HepG2 (cell line): ENCODE results near the gene SIGLEC7. TPM values are rescaled to one million over a fixed set of nuclear protein-coding genes. Genes with fewer than 3 reads are reported as not detected.

ENCODE experiments used
- ATAC-seq: fragments of 200-7000 bp; cut with Tn5 transposase; 3 replicates; pipeline ENCODE4 v1.9.1; 2020; ENCODE audit warnings: mild to moderate bottlenecking, moderate library complexity
- BruUV-seq: library from RNA; stranded (reverse); fragments of 400-500 nt; replicated peaks from 2 replicates; lab custom pipeline; 2021; lab: Mats Ljungman, UMichigan
- CTCF ChIA-PET: fragments of 300-600 bp; formaldehyde crosslinking; extraction: SDS; loops from one replicate; lab custom pipeline; 2021; ENCODE audit warnings: low total read pairs, inconsistent platforms, low intra/inter-chr PET ratio; lab: Yijun Ruan, JAX
- POLR2A ChIA-PET: fragments of 350-600 bp; sonication (Branson Sonifier 250); formaldehyde crosslinking; loops from one replicate; lab custom pipeline; 2020; ENCODE audit warnings: antibody characterized with exemption, inconsistent platforms; lab: Yijun Ruan, JAX
- DNase-seq: peaks from one replicate; pipeline ENCODE4 v3.0.0-alpha.2; 2015; ENCODE audit warnings: low spot score
- FAIRE-seq: peaks from 3 replicates; lab custom pipeline; 2011; peaks lifted over from hg19 to GRCh38; lab: Jason Lieb, UNC
- H2AFZ ChIP-seq: one replicate; pipeline ENCODE4 v1.6.1; 2011; ENCODE audit warnings: low read length, inconsistent platforms
- H3K27ac ChIP-seq: fragments of 300-600 bp; 3 replicates; pipeline ENCODE4 v1.8.0; 2011; ENCODE audit warnings: mixed run types, mild to moderate bottlenecking, mixed read lengths, low read length, inconsistent platforms; ENCODE audit not compliant: insufficient read depth; ENCODE audit errors: extremely low read length
- H3K27me3 ChIP-seq, 2 experiments: fragments of 200-600 bp in 1 of 2; 2 replicates in 1 of 2; 3 replicates in 1 of 2; pipeline versions ENCODE4 v1.6.0 to v1.8.0; 2011; ENCODE audit warnings: low read length in 2 of 2, mild to moderate bottlenecking in 2 of 2, moderate library complexity in 2 of 2, inconsistent platforms in 1 of 2; ENCODE audit not compliant: insufficient read depth in 2 of 2, control insufficient read depth in 1 of 2
- H3K36me3 ChIP-seq, 2 experiments: fragments of 200-600 bp in 1 of 2; replicated peaks in 1 of 2; 2 replicates in 1 of 2; 3 replicates in 1 of 2; pipeline versions ENCODE4 v1.5.1 to v1.8.0; 2011; ENCODE audit warnings: low read length in 2 of 2, inconsistent platforms in 1 of 2; ENCODE audit not compliant: insufficient read depth in 2 of 2, control insufficient read depth in 1 of 2
- H3K4me1 ChIP-seq: 2 replicates; pipeline ENCODE4 v1.5.1; 2012; ENCODE audit warnings: low read length, inconsistent platforms; ENCODE audit not compliant: insufficient read depth
- H3K4me2 ChIP-seq: 2 replicates; pipeline ENCODE4 v1.6.0; 2011; ENCODE audit warnings: low read depth, low read length, inconsistent platforms
- H3K4me3 ChIP-seq, 3 experiments: fragments of 200-600 bp in 1 of 3; sonication (generic), shearing (Covaris generic) in 1 of 3; replicated peaks in 1 of 3; 2 replicates each; pipeline ENCODE4 v1.5.1; 2011 to 2016; ENCODE audit warnings: low read length in 3 of 3, inconsistent platforms in 2 of 3, low read depth in 2 of 3, mild to moderate bottlenecking in 2 of 3, control low read depth in 1 of 3, mixed read lengths in 1 of 3; ENCODE audit not compliant: insufficient read depth in 1 of 3
- H3K79me2 ChIP-seq: one replicate; pipeline ENCODE4 v1.6.1; 2011; ENCODE audit warnings: low read length, inconsistent platforms; ENCODE audit not compliant: insufficient read depth
- H3K9ac ChIP-seq: 2 replicates; pipeline ENCODE4 v1.6.0; 2011; ENCODE audit warnings: mild to moderate bottlenecking, low read depth, low read length, inconsistent platforms; ENCODE audit not compliant: insufficient read depth
- H3K9me3 ChIP-seq: 2 replicates; pipeline ENCODE4 v1.5.1; 2012; ENCODE audit warnings: mild to moderate bottlenecking, low read length
- H4K20me1 ChIP-seq: 2 replicates; pipeline ENCODE4 v1.6.0; 2011; ENCODE audit warnings: inconsistent platforms, mild to moderate bottlenecking, low read length, moderate library complexity; ENCODE audit not compliant: insufficient read depth
- NFATC3 ChIP-seq: sonication (generic); formaldehyde crosslinking; IDR thresholded peaks from 2 replicates; pipeline ENCODE4 v1.5.1; 2020; ENCODE audit warnings: mild to moderate bottlenecking, missing genetic modification reagents
- SKIL ChIP-seq: sonication (generic); formaldehyde crosslinking; IDR thresholded peaks from 2 replicates; pipeline ENCODE4 v1.8.0; 2022; ENCODE audit warnings: missing genetic modification reagents, mild to moderate bottlenecking, moderate library complexity, borderline replicate concordance
- SNRNP70 ChIP-seq: fragments of 200-400 bp; formaldehyde crosslinking; IDR thresholded peaks from 2 replicates; pipeline ENCODE4 v1.6.1; 2017; ENCODE audit warnings: mild to moderate bottlenecking, low read depth, low read length, moderate library complexity
- TAF1 ChIP-seq: sonication (generic); formaldehyde crosslinking; IDR thresholded peaks from 2 replicates; pipeline ENCODE4 v1.4.0; 2020; ENCODE audit warnings: missing genetic modification reagents
- YEATS4 ChIP-seq: sonication (generic); formaldehyde crosslinking; IDR thresholded peaks from 2 replicates; pipeline ENCODE4 v1.4.0; 2020; ENCODE audit warnings: missing genetic modification reagents, borderline replicate concordance
- ZBTB3 ChIP-seq: sonication (generic); formaldehyde crosslinking; IDR thresholded peaks from 2 replicates; pipeline ENCODE4 v1.4.0; 2020; ENCODE audit warnings: low read depth, mild to moderate bottlenecking, moderate library complexity, missing genetic modification reagents, borderline replicate concordance
- ZBTB37 ChIP-seq: sonication (generic); formaldehyde crosslinking; IDR thresholded peaks from 2 replicates; pipeline ENCODE4 v1.4.0; 2020; ENCODE audit warnings: mild to moderate bottlenecking, missing genetic modification reagents
- ZNF589 ChIP-seq: sonication (generic); formaldehyde crosslinking; conservative IDR thresholded peaks from 2 replicates; pipeline ENCODE4 v1.8.0; 2022; ENCODE audit warnings: mild to moderate bottlenecking, moderate library complexity, missing genetic modification reagents
- WGBS: methylation state at CpG from one replicate; pipeline ENCODE4 v1.1.6; 2017; ENCODE audit warnings: low lambda C conversion rate; 5-methylcytosine and 5-hydroxymethylcytosine counted together
- in situ Hi-C: cut with HindIII; loops from 2 replicates; pipeline ENCODE4 v1.10.0; 2017; ENCODE audit warnings: low pct_unique_long_range_greater_than_20kb; ENCODE audit not compliant: extremely low pct_ligation_motif_present
- intact Hi-C: fragments of 100-400 bp; cut with micrococcal nuclease; formaldehyde crosslinking; loops from one replicate; pipeline ENCODE4 v1.10.0; 2022; ENCODE audit not compliant: unreplicated experiment
- polyA plus RNA-seq, 8 experiments: library from polyadenylated mRNA; depleted of rRNA in 3 of 8; stranded (reverse) in 7 of 8; unstranded in 1 of 8; fragments of >200 nt; fragmentation: Illumina TruSeq in 4 of 8; extraction: Trizol in 4 of 8; gene quantifications; 2 replicates each; pipeline versions ENCODE4 v1.2.1 to v1.2.3, GENCODE V29; 2011 to 2016; ENCODE audit warnings: low read depth in 4 of 8, missing spikeins in 1 of 8, mixed read lengths in 1 of 8; ENCODE audit not compliant: insufficient read depth in 1 of 8
- total RNA-seq, 5 experiments: library from RNA; depleted of rRNA; stranded (reverse); fragments of >200 nt; fragmentation: Illumina TruSeq; extraction: Trizol; gene quantifications; 2 replicates each; pipeline ENCODE4 v1.2.3, GENCODE V29; 2016; ENCODE audit warnings: low read depth in 1 of 5

The SIGLEC7 gene
- total and polyA plus RNA-seq, 2 of the 13 experiments (the other 11 are each of a cell fraction or from before 2014, with no cell fraction given), result not detected

GRCh38 chr19:51116736-51117286, 25.3 kb upstream of the SIGLEC7 start:
- BruUV-seq, result no TSS peak
- WGBS, result 7% methylated on average over 6 of the region's 6 CpGs
- H3K4me3 ChIP-seq, result no peak overlapping the region
- peaks cover 0 to 53% of the 10 kb centered on the region in 2 experiments; a peak in 3 of 5 replicates for H3K27me3 ChIP-seq
- ATAC-seq (no peak), FAIRE-seq (no peak), DNase-seq (no peak)
- H3K27ac ChIP-seq, result no peak overlapping the region
- intact Hi-C loops (no loop called here), in situ Hi-C loops (no loop called here)
- H2AFZ ChIP-seq, result no peak overlapping the region
- no peaks in the 10 kb centered on the region for H3K4me1 ChIP-seq
- H3K9me3 ChIP-seq, result no peaks in the 10 kb centered on the region
- CTCF ChIA-PET, result no interaction called here
- no peaks in the 10 kb centered on the region for H3K36me3 ChIP-seq
- TF ChIP-seq SNRNP70 (no peak), NFATC3 (CRISPR knock-in tag) (no peak), SKIL (CRISPR knock-in tag) (no peak), YEATS4 (CRISPR knock-in tag) (no peak), ZBTB37 (CRISPR knock-in tag) (no peak), TAF1 (CRISPR knock-in tag) (no peak), ZBTB3 (CRISPR knock-in tag) (no peak), ZNF589 (CRISPR knock-in tag) (no peak)
- POLR2A ChIA-PET, result no interaction called here
- H3K4me2 ChIP-seq, result no peak overlapping the region
- no peaks in the 10 kb centered on the region for H4K20me1 ChIP-seq
- H3K79me2 ChIP-seq, result no peaks in the 10 kb centered on the region
- no peak overlapping the region for H3K9ac ChIP-seq
